Prostate gland (tissue), 2 donors: Measurements from ENCODE around the gene ITGB8. TPM values are rescaled to one million over a fixed set of nuclear protein-coding genes. Genes with fewer than 3 reads are reported as not detected.

Source experiments
- DNase-seq: peaks from one replicate; pipeline ENCODE4 v3.0.0-alpha.2; 2019; ENCODE audit warnings: low spot score
- H3K27ac ChIP-seq, 2 donors: fragments of 200-600 bp; sonication (generic); 2 replicates each; pipeline ENCODE4 v1.5.1; 2017 to 2019
- H3K27me3 ChIP-seq: fragments of 200-600 bp; sonication (generic); replicated peaks from 2 replicates; pipeline ENCODE4 v1.5.1; 2019; ENCODE audit not compliant: insufficient read depth
- H3K36me3 ChIP-seq, 2 donors: fragments of 200-600 bp; sonication (generic); 1 replicate in 1 of 2; 2 replicates in 1 of 2; pipeline versions ENCODE4 v1.5.1 to v1.8.1; 2017 to 2019
- H3K4me1 ChIP-seq: fragments of 200-600 bp; sonication (generic); replicated peaks from 2 replicates; pipeline ENCODE4 v1.5.1; 2019
- H3K4me3 ChIP-seq, 2 donors: fragments of 200-600 bp; sonication (generic); 2 replicates each; pipeline ENCODE4 v1.5.1; 2017 to 2019
- H3K9me3 ChIP-seq: fragments of 200-600 bp; sonication (generic); 2 replicates; pipeline ENCODE4 v1.5.1; 2017
- CTCF ChIP-seq, 4 experiments: fragments of 200-600 bp in 2 of 4; fragments of 450-650 bp in 2 of 4; sonication (generic) in 2 of 4; IDR thresholded peaks; 1 replicate in 3 of 4; 2 replicates in 1 of 4; pipeline ENCODE4 v1.5.1; 2016 to 2019; ENCODE audit warnings: antibody characterized with exemption in 4 of 4, mild to moderate bottlenecking in 2 of 4, moderate library complexity in 2 of 4
- POLR2A ChIP-seq: fragments of 450-650 bp; IDR thresholded peaks from one replicate; pipeline ENCODE4 v1.6.1; 2016; ENCODE audit warnings: antibody characterized with exemption, mild to moderate bottlenecking
- POLR2AphosphoS5 ChIP-seq: sonication (generic); formaldehyde crosslinking; IDR thresholded peaks from one replicate; pipeline ENCODE4 v1.6.1; 2017; ENCODE audit warnings: antibody characterized with exemption
- WGBS: methylation state at CpG from one replicate; pipeline ENCODE4 v1.1.5; 2018; 5-methylcytosine and 5-hydroxymethylcytosine counted together
- intact Hi-C: fragments of 100-400 bp; cut with DNase I; formaldehyde crosslinking; loops from one replicate; pipeline ENCODE4 v1.14.2; 2022
- total RNA-seq, 2 donors: library from RNA; depleted of rRNA; stranded (reverse); fragments of >200 nt; gene quantifications; one replicate each; pipeline ENCODE4 v1.1.0, GENCODE V29; 2016

The ITGB8 gene
- total RNA-seq, 2 donors from 2014 or later = 50.3 to 99.5 TPM

DNA sequence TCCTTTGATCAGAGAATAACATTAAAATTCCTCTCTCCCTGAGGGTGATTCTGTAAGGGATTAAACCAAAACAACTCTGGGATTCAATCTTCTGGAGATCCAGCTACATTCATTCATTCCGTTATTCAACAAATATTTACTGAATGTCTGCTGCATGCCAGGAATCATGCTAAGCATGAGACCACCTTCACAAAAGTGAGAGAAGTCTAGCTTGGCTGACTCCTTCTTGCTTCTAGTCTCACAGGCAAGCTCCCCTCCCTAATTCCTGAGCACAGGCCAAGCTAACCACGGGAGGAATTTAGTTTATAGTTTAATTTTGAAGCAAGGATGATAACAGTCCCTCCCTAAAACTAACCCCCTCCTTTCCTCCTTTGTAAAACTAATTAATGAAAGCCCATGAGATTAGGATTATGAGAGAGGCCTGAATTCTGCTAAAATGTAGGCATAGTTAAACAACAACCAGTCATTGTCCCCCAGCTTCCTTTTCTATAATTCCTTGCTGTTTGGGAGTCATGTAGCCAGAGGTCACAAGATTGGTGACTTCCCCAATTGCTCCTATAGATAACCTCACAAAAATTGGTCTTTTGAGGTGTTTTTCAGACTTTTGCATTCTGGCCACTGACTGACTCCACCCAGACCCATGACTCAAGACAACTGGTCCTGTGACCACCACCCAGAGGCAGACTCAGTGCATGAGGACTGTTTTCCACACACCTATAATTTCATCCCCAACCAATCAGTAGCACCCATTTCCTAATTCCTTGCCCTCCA lies 113.5 kb downstream of the ITGB8 start:
- H3K36me3 ChIP-seq = no peaks in the 10 kb centered on the region
- WGBS = 39% methylated on average over 2 of the region's 2 CpGs

DNA sequence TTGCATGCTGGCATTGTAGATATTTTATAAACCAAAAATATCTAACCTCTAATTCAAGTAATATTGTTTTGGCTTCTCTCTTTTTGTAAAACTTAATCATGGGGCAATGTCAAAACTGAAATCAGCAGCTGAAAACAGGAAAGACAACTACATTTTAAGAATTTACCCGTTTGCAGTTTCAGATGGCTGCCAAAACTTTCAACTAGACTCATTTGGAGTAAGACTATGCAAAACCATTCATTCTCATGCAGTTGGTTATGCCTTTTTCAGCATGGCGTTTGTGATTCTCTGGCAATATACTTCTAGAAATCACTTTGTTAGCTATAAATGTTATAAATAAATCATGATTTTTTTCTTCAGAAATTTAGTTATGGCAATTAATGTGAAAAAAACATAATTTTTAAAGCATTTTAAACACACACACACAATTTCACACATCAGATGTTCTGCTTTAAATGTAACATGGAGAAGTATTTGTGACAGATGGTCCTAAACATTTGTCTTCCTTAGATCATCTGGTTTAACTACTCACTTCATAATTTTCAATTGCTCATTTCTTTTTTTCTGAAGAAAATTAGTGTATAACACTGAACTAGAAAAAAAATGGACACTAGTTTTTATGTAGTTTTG lies 116.4 kb downstream of the ITGB8 start:
- 39% methylated on average over 2 of the region's 2 CpGs for WGBS
- Histone ChIP-seq H3K9me3 (no peaks in the 10 kb centered on the region), H3K27me3 (no peaks in the 10 kb centered on the region), H3K36me3 (no peaks in the 10 kb centered on the region), H3K4me1 (no peaks in the 10 kb centered on the region), H3K27ac (no peak overlapping the region), H3K4me3 (no peak overlapping the region)
- intact Hi-C loops = loop anchor here (10.0 kb wide), 3 partner anchors 98 to 148 kb away; partner anchors contain the start of gene ITGB8
- no peak for TF ChIP-seq CTCF (IDR thresholded peaks at IDR 0.05)
- no peak for TF ChIP-seq POLR2AphosphoS5
- TF ChIP-seq POLR2A = no peak
- DNase-seq = no peak

More for the DNA sequence above, 113.5 kb downstream of the ITGB8 start:
- no peak overlapping the region for H3K4me3 ChIP-seq
- no peaks in the 10 kb centered on the region for H3K9me3 ChIP-seq
- no peak overlapping the region for H3K27ac ChIP-seq
- DNase-seq = no peak
- no peaks in the 10 kb centered on the region for H3K27me3 ChIP-seq
- no peak for TF ChIP-seq CTCF (IDR thresholded peaks at IDR 0.05)
- no peak for TF ChIP-seq POLR2AphosphoS5
- no peak for TF ChIP-seq POLR2A
- intact Hi-C loops = loop anchor here (10.0 kb wide), 3 partner anchors 101 to 151 kb away; partner anchors contain the start of gene ITGB8
- no peaks in the 10 kb centered on the region for H3K4me1 ChIP-seq

DNA sequence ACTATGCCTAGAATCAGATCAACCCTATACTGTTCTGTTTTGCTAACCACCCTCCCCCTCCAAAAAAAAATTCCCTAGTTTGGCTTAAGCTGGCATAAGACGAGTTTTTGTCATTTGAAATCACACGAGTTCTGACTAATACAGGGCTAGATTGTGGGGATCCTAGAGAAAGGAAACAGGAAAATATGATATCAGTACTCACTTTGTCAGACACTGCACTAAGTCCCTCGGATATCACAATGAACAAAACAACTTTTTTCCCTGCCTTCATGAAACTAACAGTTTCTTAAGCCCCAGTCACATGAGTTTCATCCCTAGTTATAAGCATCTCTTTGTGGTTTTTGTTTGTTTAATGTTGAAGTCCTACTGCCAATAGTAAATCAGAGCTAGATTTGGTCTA lies 118.5 kb downstream of the ITGB8 start:
- no peaks in the 10 kb centered on the region for H3K27me3 ChIP-seq
- H3K4me1 ChIP-seq = no peaks in the 10 kb centered on the region
- intact Hi-C loops = loop anchor here (10.0 kb wide), 3 partner anchors 96 to 146 kb away; partner anchors contain the start of gene ITGB8
- no peak overlapping the region for H3K27ac ChIP-seq
- H3K4me3 ChIP-seq = no peak overlapping the region
- WGBS = 84% methylated on average over 3 of the region's 3 CpGs
- no peaks in the 10 kb centered on the region for H3K9me3 ChIP-seq
- H3K36me3 ChIP-seq = no peaks in the 10 kb centered on the region
- DNase-seq = no peak
- TF ChIP-seq CTCF (IDR thresholded peaks at IDR 0.05) (no peak), POLR2AphosphoS5 (no peak), POLR2A (no peak)

DNA sequence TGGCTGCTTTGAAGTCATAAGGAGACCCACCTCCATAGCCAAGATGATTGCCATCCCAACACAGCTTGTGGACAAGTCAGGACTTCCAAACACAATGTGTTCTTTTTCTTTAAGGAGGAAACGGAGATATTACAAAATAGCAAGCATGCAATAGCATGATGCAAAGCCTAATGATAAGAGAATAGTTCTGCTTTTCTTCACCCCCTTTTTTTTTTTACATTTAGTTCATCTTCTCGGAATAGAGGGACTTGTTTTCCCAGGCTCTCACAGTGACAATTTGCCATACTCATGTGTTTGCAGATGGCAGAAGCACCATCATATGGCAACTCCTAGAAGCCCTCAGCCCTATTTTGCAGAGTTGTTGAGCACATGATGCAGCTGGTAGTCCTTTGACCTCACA lies 119.8 kb downstream of the ITGB8 start:
- no peaks in the 10 kb centered on the region for H3K27me3 ChIP-seq
- no peaks in the 10 kb centered on the region for H3K4me1 ChIP-seq
- no peak overlapping the region for H3K27ac ChIP-seq
- no peaks in the 10 kb centered on the region for H3K36me3 ChIP-seq
- DNase-seq = no peak
- intact Hi-C loops = no loop called here
- TF ChIP-seq POLR2AphosphoS5 (no peak), CTCF (IDR thresholded peaks at IDR 0.05) (no peak), POLR2A (no peak)
- no peaks in the 10 kb centered on the region for H3K9me3 ChIP-seq
- no peak overlapping the region for H3K4me3 ChIP-seq
- WGBS = 79% methylated on average over 2 of the region's 2 CpGs
